Panc1 (cell line): ENCODE results near the gene MRPL24. TPM values are rescaled to one million over a fixed set of nuclear protein-coding genes. Genes with fewer than 3 reads are reported as not detected.

Experiments
- ATAC-seq: fragments of 200-7000 bp; cut with Tn5 transposase; 2 replicates; pipeline ENCODE4 v1.9.1; 2020; ENCODE audit warnings: mild to moderate bottlenecking, moderate library complexity
- BruUV-seq: library from RNA; stranded (reverse); fragments of 400-500 nt; replicated peaks from 2 replicates; lab custom pipeline; 2021; lab: Mats Ljungman, UMichigan
- CTCF ChIA-PET: fragments of 300-600 bp; sonication (Branson Sonifier 250); formaldehyde crosslinking; loops from one replicate; lab custom pipeline; 2022; ENCODE audit warnings: antibody characterized with exemption; lab: Charles Lee
- POLR2A ChIA-PET: fragments of 300-600 bp; sonication (Branson Sonifier 250); formaldehyde crosslinking; loops from one replicate; lab custom pipeline; 2022; ENCODE audit warnings: antibody characterized with exemption; lab: Charles Lee
- DNase-seq: peaks from one replicate; pipeline ENCODE4 v3.0.0-alpha.2; 2010; ENCODE audit warnings: low read depth, low spot score
- H3K27ac ChIP-seq: 2 replicates; pipeline ENCODE4 v1.5.1; 2011; ENCODE audit warnings: mild to moderate bottlenecking, low read length, inconsistent platforms
- H3K27me3 ChIP-seq: fragments of 200-500 bp; sonication (Bioruptor generic); 2 replicates; pipeline ENCODE4 v1.6.0; 2014; ENCODE audit warnings: low read length, inconsistent platforms; ENCODE audit not compliant: control insufficient read depth, insufficient read depth
- H3K36me3 ChIP-seq: fragments of 200-500 bp; sonication (Bioruptor generic); 2 replicates; pipeline ENCODE4 v1.5.1; 2014; ENCODE audit warnings: inconsistent platforms, mild to moderate bottlenecking, low read length, moderate library complexity; ENCODE audit not compliant: control insufficient read depth, insufficient read depth
- H3K4me1 ChIP-seq: 2 replicates; pipeline ENCODE4 v1.5.1; 2011; ENCODE audit warnings: inconsistent platforms, mild to moderate bottlenecking, low read length, moderate library complexity; ENCODE audit not compliant: control insufficient read depth, insufficient read depth
- H3K4me3 ChIP-seq, 2 experiments: 2 replicates each; pipeline ENCODE4 v1.5.1; 2011 to 2012; ENCODE audit warnings: low read depth in 2 of 2, low read length in 2 of 2, mild to moderate bottlenecking in 2 of 2, inconsistent platforms in 1 of 2, moderate library complexity in 1 of 2
- H3K9me3 ChIP-seq: fragments of 200-500 bp; sonication (Bioruptor generic); 2 replicates; pipeline ENCODE4 v1.5.1; 2014; ENCODE audit warnings: low read depth, mild to moderate bottlenecking, inconsistent platforms, low read length, moderate library complexity; ENCODE audit not compliant: control insufficient read depth, insufficient read depth
- POLR2AphosphoS5 ChIP-seq: IDR thresholded peaks from 2 replicates; pipeline ENCODE4 v1.6.1; 2012; ENCODE audit warnings: mild to moderate bottlenecking, low read depth, low read length, moderate library complexity
- REST ChIP-seq, 2 experiments: IDR thresholded peaks; 2 replicates each; pipeline ENCODE4 v1.6.1; 2011 to 2012; ENCODE audit warnings: low read depth in 2 of 2, control low read depth in 1 of 2, low read length in 1 of 2, mild to moderate bottlenecking in 1 of 2, moderate library complexity in 1 of 2; ENCODE audit not compliant: insufficient read depth in 1 of 2
- SIN3A ChIP-seq: IDR thresholded peaks from 2 replicates; pipeline ENCODE4 v1.6.1; 2012; ENCODE audit warnings: low read depth, mild to moderate bottlenecking, low read length, moderate library complexity, borderline replicate concordance; ENCODE audit not compliant: insufficient read depth
- TCF7L2 ChIP-seq: IDR thresholded peaks from 2 replicates; pipeline ENCODE4 v1.6.1; 2011; ENCODE audit warnings: mild to moderate bottlenecking, low read depth, low read length, inconsistent platforms
- in situ Hi-C: cut with HindIII; loops from 2 replicates; pipeline ENCODE4 v1.10.0; 2016; ENCODE audit warnings: low sequenced_read_pairs, low pct_unique_long_range_greater_than_20kb
- intact Hi-C: fragments of 100-400 bp; cut with micrococcal nuclease; formaldehyde crosslinking; loops from one replicate; pipeline ENCODE4 v1.10.0; 2022; ENCODE audit not compliant: unreplicated experiment
- total RNA-seq: library from RNA; stranded (reverse); gene quantifications from one replicate; pipeline ENCODE4 v1.2.1, GENCODE V29; 2021; ENCODE audit not compliant: unreplicated experiment
- TF ChIP-seq, protein P1 (sequence below): fragments of 450-650 bp; IDR thresholded peaks from 2 replicates; pipeline ENCODE4 v1.5.1; 2017; ENCODE audit warnings: mild to moderate bottlenecking

MRPL24 gene
- total RNA-seq, 1 experiment from 2014 or later = 80.4 TPM

DNA sequence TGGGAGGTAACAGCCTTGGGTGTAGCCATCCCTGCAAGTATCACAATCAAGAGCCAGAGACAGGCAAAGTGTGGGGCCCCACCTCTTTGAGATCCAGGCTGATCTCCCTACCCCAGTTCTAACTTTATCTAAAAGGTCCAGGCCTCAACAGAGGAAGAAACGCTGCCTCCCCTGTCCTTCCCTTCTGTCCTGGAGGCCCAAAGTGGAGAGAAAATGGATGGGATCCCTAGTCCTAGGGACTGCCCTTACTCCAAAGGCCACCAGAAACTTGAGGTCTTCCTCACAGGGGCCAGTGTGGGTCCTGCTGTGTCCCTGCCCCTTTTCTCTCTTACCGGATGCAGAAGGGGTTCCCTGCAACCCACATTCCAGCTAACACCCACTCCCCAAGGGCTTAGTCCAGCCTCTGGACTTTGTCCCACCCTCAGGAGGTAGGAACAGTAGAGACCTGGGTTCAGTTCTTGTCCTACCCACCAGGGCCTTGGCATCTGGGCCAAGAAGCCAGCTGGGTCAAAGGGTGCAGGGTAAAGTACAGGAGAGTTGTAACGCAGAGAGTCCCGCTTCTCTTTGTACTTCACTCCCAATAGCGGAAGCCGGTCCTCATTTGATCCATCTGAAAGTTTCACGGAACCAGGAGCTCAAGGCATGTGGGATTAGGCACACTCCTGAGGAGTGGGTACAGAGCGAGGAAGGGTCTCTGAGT lies 8.7 kb upstream of the MRPL24 start:
- ATAC-seq = no peak
- H3K27ac ChIP-seq = peak overlapping the region; percentile 100
- H3K27me3 ChIP-seq = no peaks in the 10 kb centered on the region
- H3K4me3 ChIP-seq = peak overlapping the region; percentile 77 to 80
- BruUV-seq = no TSS peak
- peaks cover 54% of the 10 kb centered on the region for H3K4me1 ChIP-seq
- peaks cover 11% of the 10 kb centered on the region for H3K36me3 ChIP-seq
- in situ Hi-C loops = no loop called here
- no peak; the same call in 1 of the 2 replicates for TF ChIP-seq POLR2AphosphoS5
- no peak for TF ChIP-seq TCF7L2
- TF ChIP-seq, protein P1, sequence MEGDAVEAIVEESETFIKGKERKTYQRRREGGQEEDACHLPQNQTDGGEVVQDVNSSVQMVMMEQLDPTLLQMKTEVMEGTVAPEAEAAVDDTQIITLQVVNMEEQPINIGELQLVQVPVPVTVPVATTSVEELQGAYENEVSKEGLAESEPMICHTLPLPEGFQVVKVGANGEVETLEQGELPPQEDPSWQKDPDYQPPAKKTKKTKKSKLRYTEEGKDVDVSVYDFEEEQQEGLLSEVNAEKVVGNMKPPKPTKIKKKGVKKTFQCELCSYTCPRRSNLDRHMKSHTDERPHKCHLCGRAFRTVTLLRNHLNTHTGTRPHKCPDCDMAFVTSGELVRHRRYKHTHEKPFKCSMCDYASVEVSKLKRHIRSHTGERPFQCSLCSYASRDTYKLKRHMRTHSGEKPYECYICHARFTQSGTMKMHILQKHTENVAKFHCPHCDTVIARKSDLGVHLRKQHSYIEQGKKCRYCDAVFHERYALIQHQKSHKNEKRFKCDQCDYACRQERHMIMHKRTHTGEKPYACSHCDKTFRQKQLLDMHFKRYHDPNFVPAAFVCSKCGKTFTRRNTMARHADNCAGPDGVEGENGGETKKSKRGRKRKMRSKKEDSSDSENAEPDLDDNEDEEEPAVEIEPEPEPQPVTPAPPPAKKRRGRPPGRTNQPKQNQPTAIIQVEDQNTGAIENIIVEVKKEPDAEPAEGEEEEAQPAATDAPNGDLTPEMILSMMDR = no peak
- TF ChIP-seq SIN3A = no peak
- TF ChIP-seq REST (IDR thresholded peaks at IDR 0.05; ENCODE audit: insufficient read depth in 1 of 2, low read depth in 2 of 2, low read length in 1 of 2) = no peak
- CTCF ChIA-PET = no interaction called here
- POLR2A ChIA-PET = no interaction called here
- intact Hi-C loops = no loop called here
- no peaks in the 10 kb centered on the region for H3K9me3 ChIP-seq
- DNase-seq = no peak

DNA sequence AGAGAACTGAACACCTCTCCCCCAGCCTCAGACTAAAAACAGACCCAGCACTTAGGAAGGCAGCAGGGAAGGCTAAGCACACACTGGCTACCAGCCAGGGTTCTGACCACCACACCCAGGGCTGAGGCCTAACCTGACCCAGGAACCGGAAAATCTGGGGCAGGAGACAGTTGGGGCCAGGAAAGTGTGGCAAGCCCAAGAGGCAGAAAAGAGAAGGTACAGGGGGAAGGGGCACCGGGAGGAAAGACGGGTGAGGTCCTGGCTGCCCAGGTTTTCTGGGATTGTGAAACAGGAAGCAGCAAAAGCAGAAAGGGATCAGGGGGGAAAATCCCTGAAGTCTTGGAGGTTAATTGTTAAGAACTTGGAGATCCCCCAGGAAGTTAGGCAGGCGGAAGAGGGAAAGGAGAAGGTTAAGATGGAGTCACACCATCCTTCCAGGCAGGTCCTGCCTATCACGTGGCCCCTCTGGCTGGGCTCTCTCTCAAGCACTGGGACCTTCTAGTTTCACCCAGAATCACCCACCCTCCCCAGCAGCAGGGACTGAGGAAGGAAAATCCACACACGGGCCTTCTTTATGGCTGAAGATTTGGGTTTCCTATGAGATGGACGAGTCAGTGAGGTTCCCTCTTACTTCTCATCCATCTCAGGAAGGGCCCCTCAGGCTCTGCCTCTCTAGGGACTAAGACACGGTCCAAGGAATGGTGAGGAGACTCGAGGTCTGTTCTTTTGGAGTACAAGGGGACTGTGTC lies 8.0 kb upstream of the MRPL24 start:
- DNase-seq (no peak), ATAC-seq (no peak)
- peaks cover 54% of the 10 kb centered on the region for H3K4me1 ChIP-seq
- H3K36me3 ChIP-seq = peaks cover 12% of the 10 kb centered on the region
- H3K9me3 ChIP-seq = no peaks in the 10 kb centered on the region
- TF ChIP-seq SIN3A (no peak), POLR2AphosphoS5 (no peak; the same call in 1 of the 2 replicates), TCF7L2 (no peak), REST (IDR thresholded peaks at IDR 0.05; ENCODE audit: insufficient read depth in 1 of 2, low read depth in 2 of 2, low read length in 1 of 2) (no peak)
- TF ChIP-seq, protein P1 = no peak
- H3K27me3 ChIP-seq = no peaks in the 10 kb centered on the region
- ChIA-PET CTCF (no interaction called here), POLR2A (no interaction called here)
- intact Hi-C loops = no loop called here
- H3K27ac ChIP-seq = peak overlapping the region; percentile 100
- peak overlapping the region; percentile 77 to 80 for H3K4me3 ChIP-seq
- in situ Hi-C loops = no loop called here
- no TSS peak for BruUV-seq
